Measurements from ENCODE around the gene SHROOM1. TPM values are rescaled to one million over a fixed set of nuclear protein-coding genes. Genes with fewer than 3 reads are reported as not detected.

SHROOM1 gene
- total RNA-seq, 1 experiment from 2014 or later = 24.5 TPM

DNA sequence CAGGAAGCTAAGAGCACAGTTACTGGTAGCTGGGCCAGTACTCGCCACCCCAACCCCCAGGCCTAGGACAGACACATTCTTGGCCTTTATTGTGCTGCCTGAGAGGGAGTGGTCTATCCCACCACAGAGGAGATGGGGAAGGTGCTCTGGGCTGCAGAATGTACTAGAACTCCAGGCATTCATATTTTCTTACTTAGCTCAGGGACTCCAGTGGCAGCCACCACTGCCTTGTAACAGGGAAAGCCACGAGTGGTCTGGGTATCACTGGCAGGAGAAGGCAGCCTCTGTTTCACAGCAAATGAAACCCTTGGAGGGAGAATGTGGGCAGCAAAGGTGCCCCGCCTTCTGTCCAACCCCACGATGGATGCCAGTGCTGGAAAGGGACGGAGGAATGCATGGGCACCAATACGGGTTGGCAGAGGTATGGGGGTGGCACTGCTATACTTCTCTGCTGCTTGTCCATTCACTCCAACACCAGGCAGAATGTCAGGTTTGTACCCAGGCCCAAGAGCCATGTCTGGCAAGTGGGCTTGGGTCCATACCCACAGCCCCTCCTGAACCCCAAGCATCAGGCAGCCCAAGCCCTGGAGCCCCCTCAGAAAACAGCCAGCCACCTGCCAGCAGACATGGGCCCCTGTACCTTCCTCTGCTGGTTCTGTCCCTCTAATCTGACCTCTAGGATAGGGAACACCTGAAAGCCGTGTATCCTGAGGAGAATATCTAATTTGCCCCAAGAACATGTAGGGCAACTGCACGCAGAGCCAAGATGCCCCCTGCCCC, 58.0 kb downstream of the SHROOM1 start:
- CTCF ChIA-PET = interaction anchor here (0.6 kb wide), 1 partner anchor 102 kb away, joined by 3 read pairs; no protein-coding TSS in a partner anchor
- H3K4me1 Mint-ChIP-seq (ENCODE audit: low read depth, unreplicated experiment) = peaks cover 11% of the 10 kb centered on the region

More for the DNA sequence above, 58.0 kb downstream of the SHROOM1 start:
- Mint-ChIP-seq H3K27me3 (ENCODE audit: unreplicated experiment) (no peaks in the 10 kb centered on the region), H3K9me3 (ENCODE audit: low read depth, unreplicated experiment) (no peaks in the 10 kb centered on the region), H3K4me3 (ENCODE audit: low read depth, unreplicated experiment) (no peak overlapping the region), H3K27ac (ENCODE audit: unreplicated experiment) (no peak overlapping the region), H3K36me3 (ENCODE audit: insufficient read depth, unreplicated experiment) (peaks cover 12% of the 10 kb centered on the region)
- intact Hi-C loops (cut with micrococcal nuclease; ENCODE audit: unreplicated experiment) = no loop called here
- DNase-seq = no peak
- TF ChIP-seq, protein P1, sequence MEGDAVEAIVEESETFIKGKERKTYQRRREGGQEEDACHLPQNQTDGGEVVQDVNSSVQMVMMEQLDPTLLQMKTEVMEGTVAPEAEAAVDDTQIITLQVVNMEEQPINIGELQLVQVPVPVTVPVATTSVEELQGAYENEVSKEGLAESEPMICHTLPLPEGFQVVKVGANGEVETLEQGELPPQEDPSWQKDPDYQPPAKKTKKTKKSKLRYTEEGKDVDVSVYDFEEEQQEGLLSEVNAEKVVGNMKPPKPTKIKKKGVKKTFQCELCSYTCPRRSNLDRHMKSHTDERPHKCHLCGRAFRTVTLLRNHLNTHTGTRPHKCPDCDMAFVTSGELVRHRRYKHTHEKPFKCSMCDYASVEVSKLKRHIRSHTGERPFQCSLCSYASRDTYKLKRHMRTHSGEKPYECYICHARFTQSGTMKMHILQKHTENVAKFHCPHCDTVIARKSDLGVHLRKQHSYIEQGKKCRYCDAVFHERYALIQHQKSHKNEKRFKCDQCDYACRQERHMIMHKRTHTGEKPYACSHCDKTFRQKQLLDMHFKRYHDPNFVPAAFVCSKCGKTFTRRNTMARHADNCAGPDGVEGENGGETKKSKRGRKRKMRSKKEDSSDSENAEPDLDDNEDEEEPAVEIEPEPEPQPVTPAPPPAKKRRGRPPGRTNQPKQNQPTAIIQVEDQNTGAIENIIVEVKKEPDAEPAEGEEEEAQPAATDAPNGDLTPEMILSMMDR (IDR thresholded peaks at IDR 0.05; ENCODE audit: unreplicated experiment) = no peak
- BruUV-seq (replicated peaks) = no TSS peak

Other genes starting within 250 kb of the SHROOM1 start
- not detected in 2 replicates for gene IL13, start 172.5 kb downstream of the SHROOM1 start, total RNA-seq (2022)
- gene IL4, start 156.7 kb downstream of the SHROOM1 start, total RNA-seq (2022) = not detected in 2 replicates
- 17.5 and 18.9 TPM in 2 replicates for gene KIF3A, start 93.1 kb downstream of the SHROOM1 start, total RNA-seq (2022)
- gene CCNI2, start 83.2 kb downstream of the SHROOM1 start, total RNA-seq (2022) = 3.3 and 3.4 TPM in 2 replicates
- 40.4 and 48.5 TPM in 2 replicates for gene SEPTIN8, start 53.4 kb downstream of the SHROOM1 start, total RNA-seq (2022)
- 0.78 and 0.88 TPM in 2 replicates for gene SOWAHA, start 17.3 kb downstream of the SHROOM1 start, total RNA-seq (2022)
- gene GDF9, start 35.8 kb upstream of the SHROOM1 start, total RNA-seq (2022) = 0.61 and 0.94 TPM in 2 replicates
- 678 and 719 TPM in 2 replicates for gene UQCRQ, start 36.0 kb upstream of the SHROOM1 start, total RNA-seq (2022)
- 2.3 and 2.8 TPM in 2 replicates for gene LEAP2, start 43.0 kb upstream of the SHROOM1 start, total RNA-seq (2022)
- 87.1 and 102 TPM in 2 replicates for gene AFF4, start 133.0 kb upstream of the SHROOM1 start, total RNA-seq (2022)
- gene ZCCHC10, start 195.9 kb upstream of the SHROOM1 start, total RNA-seq (2022) = 25.9 and 31.8 TPM in 2 replicates
- 294 and 296 TPM in 2 replicates for gene HSPA4, start 221.4 kb upstream of the SHROOM1 start, total RNA-seq (2022)

Measured in Calu3 (cell line).